ENCODE measurements around the gene C1orf50.

DNA sequence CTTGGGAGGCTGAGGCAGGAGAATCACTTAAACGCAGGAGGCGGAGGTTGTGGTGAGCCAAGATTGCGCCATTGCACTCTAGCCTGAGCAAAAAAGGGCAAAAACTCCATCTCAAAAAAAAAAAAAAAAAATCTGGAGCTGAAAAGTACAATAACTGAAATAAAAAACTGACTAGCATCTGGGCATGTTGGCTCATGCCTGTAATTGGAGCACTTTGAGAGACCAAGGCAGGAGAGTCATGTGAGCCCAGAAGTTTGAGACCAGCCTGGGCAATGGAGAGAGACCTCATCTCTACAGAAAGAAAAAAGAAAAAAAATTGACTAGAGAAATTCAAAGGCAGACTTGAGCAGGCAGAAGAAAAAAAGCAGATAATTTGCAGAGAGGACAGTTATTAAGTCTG lies 45.1 kb upstream of the C1orf50 start:
- no peak for TF ChIP-seq POLR2AphosphoS5 (IDR thresholded peaks at IDR 0.05; ENCODE audit: low read depth, low read length)
- TF ChIP-seq, protein P1, sequence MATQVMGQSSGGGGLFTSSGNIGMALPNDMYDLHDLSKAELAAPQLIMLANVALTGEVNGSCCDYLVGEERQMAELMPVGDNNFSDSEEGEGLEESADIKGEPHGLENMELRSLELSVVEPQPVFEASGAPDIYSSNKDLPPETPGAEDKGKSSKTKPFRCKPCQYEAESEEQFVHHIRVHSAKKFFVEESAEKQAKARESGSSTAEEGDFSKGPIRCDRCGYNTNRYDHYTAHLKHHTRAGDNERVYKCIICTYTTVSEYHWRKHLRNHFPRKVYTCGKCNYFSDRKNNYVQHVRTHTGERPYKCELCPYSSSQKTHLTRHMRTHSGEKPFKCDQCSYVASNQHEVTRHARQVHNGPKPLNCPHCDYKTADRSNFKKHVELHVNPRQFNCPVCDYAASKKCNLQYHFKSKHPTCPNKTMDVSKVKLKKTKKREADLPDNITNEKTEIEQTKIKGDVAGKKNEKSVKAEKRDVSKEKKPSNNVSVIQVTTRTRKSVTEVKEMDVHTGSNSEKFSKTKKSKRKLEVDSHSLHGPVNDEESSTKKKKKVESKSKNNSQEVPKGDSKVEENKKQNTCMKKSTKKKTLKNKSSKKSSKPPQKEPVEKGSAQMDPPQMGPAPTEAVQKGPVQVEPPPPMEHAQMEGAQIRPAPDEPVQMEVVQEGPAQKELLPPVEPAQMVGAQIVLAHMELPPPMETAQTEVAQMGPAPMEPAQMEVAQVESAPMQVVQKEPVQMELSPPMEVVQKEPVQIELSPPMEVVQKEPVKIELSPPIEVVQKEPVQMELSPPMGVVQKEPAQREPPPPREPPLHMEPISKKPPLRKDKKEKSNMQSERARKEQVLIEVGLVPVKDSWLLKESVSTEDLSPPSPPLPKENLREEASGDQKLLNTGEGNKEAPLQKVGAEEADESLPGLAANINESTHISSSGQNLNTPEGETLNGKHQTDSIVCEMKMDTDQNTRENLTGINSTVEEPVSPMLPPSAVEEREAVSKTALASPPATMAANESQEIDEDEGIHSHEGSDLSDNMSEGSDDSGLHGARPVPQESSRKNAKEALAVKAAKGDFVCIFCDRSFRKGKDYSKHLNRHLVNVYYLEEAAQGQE (IDR thresholded peaks at IDR 0.05; ENCODE audit: insufficient read depth in 1 of 2, low read depth in 2 of 2, low read length in 2 of 2) = no peak
- TF ChIP-seq TAF1 (IDR thresholded peaks at IDR 0.05; ENCODE audit: borderline replicate concordance, insufficient read depth, low read length) = no peak
- no peak for TF ChIP-seq SIN3A (IDR thresholded peaks at IDR 0.05; ENCODE audit: borderline replicate concordance, insufficient read depth, low read length)
- no peak for TF ChIP-seq FOXP2 (optimal IDR thresholded peaks at IDR 0.05; ENCODE audit: borderline replicate concordance, extremely low read depth, extremely low read length, insufficient read depth)

Measured in PFSK-1 (cell line).